GM12878 (cell line): Measurements from ENCODE around the gene RBM7. TPM values are rescaled to one million over a fixed set of nuclear protein-coding genes. Genes with fewer than 3 reads are reported as not detected.
A peak's percentile ranks its signal among the peaks of the same experiment; 100 is the strongest.

Source experiments
- ATAC-seq: fragments of 200-7000 bp; cut with Tn5 transposase; 3 replicates; pipeline ENCODE4 v1.9.1; 2020; ENCODE audit warnings: mild to moderate bottlenecking, moderate library complexity
- BruUV-seq: library from RNA; stranded (reverse); fragments of 400-500 nt; replicated peaks from 2 replicates; lab custom pipeline; 2021; lab: Mats Ljungman, UMichigan
- CTCF ChIA-PET: fragments of 300-600 bp; sonication (Branson Sonifier 250); formaldehyde crosslinking; extraction: SDS; loops from one replicate; lab custom pipeline; 2021; ENCODE audit warnings: inconsistent platforms; lab: Yijun Ruan, JAX
- POLR2A ChIA-PET: fragments of 350-600 bp; formaldehyde crosslinking; extraction: SDS; loops from one replicate; lab custom pipeline; 2021; ENCODE audit warnings: inconsistent platforms; lab: Charles Lee
- RAD21 ChIA-PET: fragments of 300-600 bp; sonication (Branson Sonifier 250); formaldehyde crosslinking; loops from one replicate; lab custom pipeline; 2023; ENCODE audit warnings: antibody characterized with exemption; ENCODE audit not compliant: unreplicated experiment; lab: Charles Lee
- SMC1A ChIA-PET: fragments of 300-600 bp; sonication (Branson Sonifier 250); formaldehyde crosslinking; loops from one replicate; lab custom pipeline; 2023; ENCODE audit not compliant: unreplicated experiment, uncharacterized antibody; lab: Charles Lee
- DNase-seq: peaks from one replicate; pipeline ENCODE4 v3.0.0-alpha.2; 2011; ENCODE audit warnings: low read depth, low spot score
- FAIRE-seq: peaks from 3 replicates; lab custom pipeline; 2011; peaks lifted over from hg19 to GRCh38; lab: Jason Lieb, UNC
- H2AFZ ChIP-seq: 2 replicates; pipeline ENCODE4 v1.6.0; 2011; ENCODE audit warnings: low read depth, low read length, control low read depth; ENCODE audit not compliant: control insufficient read depth
- H3K27ac ChIP-seq: 2 replicates; pipeline ENCODE4 v1.5.1; 2011; ENCODE audit warnings: control low read depth; ENCODE audit not compliant: control insufficient read depth, insufficient read depth
- H3K27me3 ChIP-seq, 2 experiments: replicated peaks in 1 of 2; 2 replicates each; pipeline versions ENCODE4 v1.6.0 to v1.6.1; 2011; ENCODE audit warnings: low read length in 1 of 2; ENCODE audit not compliant: control insufficient read depth in 2 of 2, insufficient read depth in 2 of 2
- H3K36me3 ChIP-seq, 2 experiments: 2 replicates each; pipeline ENCODE4 v1.5.1; 2011; ENCODE audit warnings: low read length in 1 of 2; ENCODE audit not compliant: control insufficient read depth in 2 of 2, insufficient read depth in 2 of 2
- H3K4me1 ChIP-seq: 2 replicates; pipeline ENCODE4 v1.6.1; 2011; ENCODE audit warnings: mild to moderate bottlenecking, low read length, moderate library complexity, mixed read lengths; ENCODE audit not compliant: control insufficient read depth, insufficient read depth
- H3K4me2 ChIP-seq: 2 replicates; pipeline ENCODE4 v1.6.0; 2011; ENCODE audit warnings: control low read depth; ENCODE audit not compliant: control insufficient read depth, insufficient read depth
- H3K4me3 ChIP-seq: fragments of 200-600 bp; sonication (generic); 2 replicates; pipeline ENCODE4 v1.5.1; 2016
- H3K79me2 ChIP-seq: 2 replicates; pipeline ENCODE4 v1.6.0; 2011; ENCODE audit warnings: low read length; ENCODE audit not compliant: control insufficient read depth, insufficient read depth
- H3K9ac ChIP-seq: 2 replicates; pipeline ENCODE4 v1.8.0; 2011; ENCODE audit warnings: low read length, control low read depth, mixed read lengths; ENCODE audit not compliant: control insufficient read depth, insufficient read depth
- H3K9me3 ChIP-seq: replicated peaks from 3 replicates; pipeline ENCODE4 v1.5.1; 2011; ENCODE audit warnings: mild to moderate bottlenecking, low read length; ENCODE audit not compliant: control insufficient read depth, insufficient read depth
- H4K20me1 ChIP-seq: 2 replicates; pipeline ENCODE4 v1.6.0; 2011; ENCODE audit not compliant: control insufficient read depth, insufficient read depth
- CBFB ChIP-seq: IDR thresholded peaks from 2 replicates; pipeline ENCODE4 v1.6.1; 2016; ENCODE audit warnings: antibody characterized with exemption, low read depth
- E2F4 ChIP-seq: IDR thresholded peaks from 2 replicates; pipeline ENCODE4 v1.6.1; 2012; ENCODE audit warnings: low read depth, low read length, improper control_type of control experiment
- KDM1A ChIP-seq: fragments of 200-600 bp; sonication (generic); IDR thresholded peaks from 2 replicates; pipeline ENCODE4 v1.6.1; 2016; ENCODE audit warnings: borderline replicate concordance
- MLLT1 ChIP-seq: fragments of 450-650 bp; IDR thresholded peaks from 2 replicates; pipeline ENCODE4 v1.6.1; 2016; ENCODE audit warnings: mild to moderate bottlenecking
- PKNOX1 ChIP-seq: fragments of 450-650 bp; IDR thresholded peaks from 2 replicates; pipeline ENCODE4 v1.6.1; 2016; ENCODE audit warnings: mild to moderate bottlenecking
- SMAD1 ChIP-seq: fragments of 450-650 bp; IDR thresholded peaks from 2 replicates; pipeline ENCODE4 v1.6.1; 2018; ENCODE audit warnings: mild to moderate bottlenecking, low read depth; ENCODE audit not compliant: partially characterized antibody
- ZBED1 ChIP-seq: IDR thresholded peaks from 2 replicates; pipeline ENCODE4 v1.6.1; 2016; ENCODE audit warnings: borderline replicate concordance
- ZBTB33 ChIP-seq: fragments of 450-650 bp; IDR thresholded peaks from 2 replicates; pipeline ENCODE4 v1.6.1; 2017; ENCODE audit warnings: mild to moderate bottlenecking
- ZBTB40 ChIP-seq: fragments of 450-650 bp; IDR thresholded peaks from 2 replicates; pipeline ENCODE4 v1.6.1; 2016; ENCODE audit warnings: mild to moderate bottlenecking, moderate library complexity, borderline replicate concordance
- WGBS: methylation state at CpG from one replicate; pipeline ENCODE4 v1.1.6; 2016; ENCODE audit warnings: low lambda C conversion rate; ENCODE audit not compliant: insufficient replicate concordance, insufficient coverage; ENCODE audit errors: missing lambda C conversion rate; 5-methylcytosine and 5-hydroxymethylcytosine counted together
- in situ Hi-C: fragments of 300-500 bp; cut with MboI; formaldehyde crosslinking; loops from 9 replicates; pipeline ENCODE4 v1.14.3; 2018; ENCODE audit warnings: mixed read lengths
- intact Hi-C: fragments of 100-400 bp; cut with micrococcal nuclease; formaldehyde crosslinking; loops from one replicate; pipeline ENCODE4 v1.14.2; 2022; ENCODE audit not compliant: unreplicated experiment
- polyA plus RNA-seq, 11 experiments: library from polyadenylated mRNA; depleted of rRNA in 4 of 11; unstranded in 6 of 11; stranded (reverse) in 5 of 11; fragments of >200 nt; fragmentation: Nextera tagmentation in 4 of 11; fragmentation: Illumina TruSeq in 1 of 11; extraction: Ambion mirVana in 4 of 11; extraction: Trizol in 1 of 11; gene quantifications; 1 replicate in 1 of 11; 2 replicates in 10 of 11; pipeline versions ENCODE4 v1.2.1 to v1.2.3, GENCODE V29; 2011 to 2016; ENCODE audit warnings: inconsistent platforms in 2 of 11, missing spikeins in 2 of 11, low read depth in 1 of 11
- total RNA-seq, 4 experiments: library from RNA; depleted of rRNA in 3 of 4; stranded (reverse); fragments of >200 nt in 3 of 4; fragmentation: Illumina TruSeq in 1 of 4; extraction: Trizol in 1 of 4; gene quantifications; 2 replicates each; pipeline versions ENCODE4 v1.2.1 to v1.2.3, GENCODE V29; 2013 to 2021

RBM7 gene
- total and polyA plus RNA-seq, 10 of the 15 experiments (the other 5 are each of a cell fraction or from before 2014, with no cell fraction given) = 17.0 to 46.2 (median 26.0) TPM

GRCh38 chr11:114399490-114400215 is 813 bp upstream of the RBM7 start:
- peaks cover 44% of the 10 kb centered on the region for H3K79me2 ChIP-seq
- no peaks in the 10 kb centered on the region for H3K4me1 ChIP-seq
- H3K36me3 ChIP-seq = no peaks in the 10 kb centered on the region
- peak overlapping the region; percentile 88 for H3K4me3 ChIP-seq
- FAIRE-seq = peak; percentile 65
- ATAC-seq = peak; percentile 57
- peak overlapping the region; percentile 98 for H3K27ac ChIP-seq
- in situ Hi-C loops = no loop called here
- RAD21 ChIA-PET = interaction anchor here (1.3 kb wide), 1 partner anchor 13 kb away, joined by 3 read pairs; no protein-coding TSS in a partner anchor
- H3K9me3 ChIP-seq = no peaks in the 10 kb centered on the region
- TSS peak; percentile 94 for BruUV-seq
- CTCF ChIA-PET = no interaction called here
- H3K9ac ChIP-seq = peak overlapping the region; percentile 98
- 4% methylated on average over 29 of the region's 29 CpGs for WGBS
- peak overlapping the region; percentile 98 for H2AFZ ChIP-seq
- POLR2A ChIA-PET = no interaction called here
- no peaks in the 10 kb centered on the region for H3K27me3 ChIP-seq
- TF ChIP-seq CBFB (no peak), ZBTB40 (peak; percentile 17; the same call in 1 of the 2 replicates), E2F4 (0 out of 2 replicates have a peak, but pooled peaks have one; percentile 19), MLLT1 (peak; percentile 12; the same call in 1 of the 2 replicates), SMAD1 (no peak), KDM1A (no peak), ZBTB33 (no peak), ZBED1 (no peak), PKNOX1 (no peak)
- intact Hi-C loops = loop anchor here (1.0 kb wide), 1 partner anchor 40 kb away; the partner anchor contains the start of gene REXO2
- SMC1A ChIA-PET = interaction anchor here (1.0 kb wide), 1 partner anchor 30 kb away, joined by 3 read pairs; no protein-coding TSS in a partner anchor
- peak overlapping the region; percentile 84 for H3K4me2 ChIP-seq
- no peaks in the 10 kb centered on the region for H4K20me1 ChIP-seq
- DNase-seq = peak; percentile 7
